GM18508 (cell line): ENCODE data around the gene BBS7.

Experiments
- ATAC-seq: cut with Tn5 transposase; IDR thresholded peaks from one replicate; pipeline ENCODE4 v1.9.1; 2021; ENCODE audit warnings: moderate number of reproducible peaks; ENCODE audit not compliant: insufficient read depth, unreplicated experiment

Gene BBS7

GRCh38 chr4:121838136-121838535 lies 32.1 kb downstream of the BBS7 start:
- ATAC-seq: no peak

DNA sequence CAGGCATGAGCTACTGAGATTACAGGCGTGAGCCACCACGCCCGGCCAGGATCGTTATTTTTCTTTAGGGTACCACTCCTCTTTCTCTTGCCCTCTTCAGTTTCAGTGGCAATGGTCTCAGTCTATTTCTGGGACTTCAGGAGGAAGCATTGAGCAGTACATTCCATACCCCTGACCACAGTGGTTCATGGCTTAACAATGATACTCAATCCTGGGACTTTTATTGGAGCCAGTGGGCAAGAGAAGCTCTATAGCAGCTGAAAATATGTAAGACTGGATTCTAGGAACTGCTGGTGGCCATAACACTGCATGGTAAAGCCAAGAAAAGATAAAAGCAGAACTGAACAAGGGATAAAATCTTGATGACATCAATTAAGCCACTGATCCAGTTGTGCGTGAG lies 40.8 kb downstream of the BBS7 start:
- no peak for ATAC-seq

DNA sequence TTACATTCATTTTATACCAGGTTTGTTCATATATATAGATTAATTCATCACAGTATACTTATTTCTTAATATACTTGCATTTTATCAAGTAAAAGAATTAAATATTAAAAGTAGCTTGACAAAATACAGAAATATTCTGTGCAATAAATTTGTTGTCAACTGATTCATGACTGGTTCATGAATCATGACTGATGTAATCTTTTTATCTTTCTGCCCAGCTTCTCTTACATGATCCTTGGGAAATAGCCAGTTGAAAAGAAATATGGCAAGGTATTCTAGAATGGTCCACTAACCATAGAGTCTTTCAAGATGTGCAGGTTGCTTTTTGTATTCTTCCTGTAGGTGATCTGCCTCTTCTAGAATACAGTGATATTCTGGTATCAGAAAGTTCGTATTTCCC lies 42.4 kb downstream of the BBS7 start:
- ATAC-seq: no peak

- no peak for ATAC-seq
These were observed 45.3 kb downstream of the BBS7 start for GRCh38 chr4:121824950-121825349.

GRCh38 chr4:121824171-121824527 lies 46.1 kb downstream of the BBS7 start:
- ATAC-seq: peak; percentile 3

- ATAC-seq: peak; percentile 86
These were observed 46.6 kb downstream of the BBS7 start, which contains the start of gene CCNA2 for GRCh38 chr4:121823505-121824170. Gene CCNA2, minus strand, starts transcription at chr4:121823883. Its CDS starts 255 bp downstream, at chr4:121823628.

DNA sequence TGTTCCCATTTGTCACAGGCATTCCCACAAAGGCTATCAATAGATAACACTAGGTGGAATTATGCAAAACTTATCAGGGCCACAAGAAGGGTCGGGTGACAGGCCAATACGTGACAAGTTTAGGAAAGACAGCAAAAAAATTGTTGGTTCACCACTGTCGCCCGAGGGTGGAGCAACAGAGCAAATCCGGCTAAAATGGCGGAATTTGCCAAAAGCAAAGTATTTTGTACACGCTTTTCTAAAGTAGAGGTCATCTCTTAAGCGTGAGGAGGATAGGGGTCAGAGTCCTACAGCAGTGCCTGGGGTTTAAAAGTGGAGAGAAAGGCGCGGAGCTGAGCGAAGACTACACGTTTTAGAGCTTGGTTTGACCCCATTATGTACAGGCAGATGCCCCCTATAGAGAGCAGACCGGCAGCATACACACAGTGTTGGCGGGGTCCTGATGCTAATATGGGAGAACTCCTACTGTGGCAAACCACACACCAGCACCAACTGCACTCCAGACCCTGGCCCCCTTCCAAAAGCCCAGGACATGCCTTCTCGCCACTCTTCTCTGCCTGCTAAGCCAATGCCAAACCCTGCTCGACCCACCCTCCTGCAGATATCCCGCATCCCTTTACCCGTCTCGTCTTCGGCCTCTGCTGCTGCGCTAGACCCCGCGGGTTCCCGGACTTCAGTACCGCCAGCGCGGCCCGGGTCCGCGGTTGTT lies 47.3 kb downstream of the BBS7 start:
- ATAC-seq: no peak

DNA sequence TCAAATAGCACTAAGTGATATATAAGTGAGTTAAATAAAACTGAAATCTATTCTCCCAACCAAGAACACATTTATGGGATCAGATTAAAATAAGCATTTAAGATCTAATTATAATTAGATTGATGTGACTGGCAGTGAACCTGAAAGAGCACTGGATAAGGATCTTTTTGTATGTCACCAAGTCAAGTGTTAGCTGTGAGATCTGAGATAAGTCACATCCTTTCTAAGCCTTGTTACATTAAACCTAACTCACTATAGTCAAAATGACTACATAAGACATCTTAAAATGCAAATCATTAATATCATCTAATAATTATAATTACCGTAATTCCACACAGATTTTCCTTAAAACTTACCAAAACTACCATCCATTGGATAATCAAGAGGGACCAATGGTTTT lies 48.2 kb downstream of the BBS7 start:
- ATAC-seq: no peak

- ATAC-seq: no peak
These were observed 50.9 kb downstream of the BBS7 start for GRCh38 chr4:121819216-121819965.

DNA sequence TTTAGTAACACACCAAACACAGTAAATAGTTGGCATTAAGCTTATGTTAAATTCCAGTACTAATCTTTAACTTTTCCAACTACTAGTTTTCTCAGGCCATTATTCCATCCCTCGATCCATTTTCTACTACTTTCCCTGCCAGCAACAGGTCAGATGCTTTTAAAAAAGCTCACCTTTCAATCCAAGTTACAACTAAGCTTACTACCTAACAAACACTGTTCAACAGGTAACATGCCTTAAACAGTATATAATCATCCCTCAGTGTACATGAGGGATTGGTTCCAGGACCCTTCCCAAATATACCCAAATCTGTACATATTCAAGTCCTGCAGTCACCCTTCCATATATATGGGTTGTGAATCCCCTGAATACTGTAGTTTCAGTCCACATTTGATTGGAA lies 52.1 kb downstream of the BBS7 start:
- no peak for ATAC-seq

DNA sequence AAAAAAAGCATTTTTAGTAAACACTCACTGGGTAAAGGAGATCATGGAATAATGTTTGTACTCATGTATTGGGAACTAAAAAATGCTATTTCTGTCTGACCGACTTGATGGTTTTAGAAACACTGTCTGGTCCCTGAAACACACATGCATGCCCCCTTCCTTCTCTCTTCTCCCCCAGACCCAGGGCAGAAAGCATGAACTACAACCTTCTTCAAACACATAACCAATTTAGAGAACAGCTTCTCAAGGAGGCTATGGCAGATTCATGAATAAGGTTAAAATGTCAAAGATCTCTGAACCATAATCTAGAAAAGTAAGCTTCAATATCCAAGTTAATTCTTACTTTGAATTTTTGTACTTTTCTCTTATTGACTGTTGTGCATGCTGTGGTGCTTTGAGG lies 52.6 kb downstream of the BBS7 start:
- no peak for ATAC-seq

GRCh38 chr4:121817006-121817405 lies 53.3 kb downstream of the BBS7 start:
- ATAC-seq: no peak

DNA sequence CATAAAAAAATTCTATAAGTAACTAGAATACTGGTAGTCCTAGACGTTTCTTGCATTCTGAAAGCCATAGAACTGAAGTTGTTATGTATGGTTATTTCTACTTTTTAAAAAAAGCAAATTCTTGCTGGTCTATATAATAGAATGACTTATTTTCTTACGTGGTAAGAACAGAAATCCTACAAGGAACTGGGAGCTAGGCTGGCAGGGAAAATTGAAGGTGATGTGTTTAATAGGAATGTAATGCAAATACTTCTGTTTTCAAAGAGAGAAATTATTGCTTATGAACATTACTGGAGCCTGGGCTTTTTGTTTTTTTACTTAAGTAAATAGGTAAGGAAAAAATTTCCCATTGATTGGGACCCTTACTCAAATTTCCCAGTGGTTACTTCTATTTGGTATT lies 55.5 kb downstream of the BBS7 start:
- ATAC-seq: no peak

DNA sequence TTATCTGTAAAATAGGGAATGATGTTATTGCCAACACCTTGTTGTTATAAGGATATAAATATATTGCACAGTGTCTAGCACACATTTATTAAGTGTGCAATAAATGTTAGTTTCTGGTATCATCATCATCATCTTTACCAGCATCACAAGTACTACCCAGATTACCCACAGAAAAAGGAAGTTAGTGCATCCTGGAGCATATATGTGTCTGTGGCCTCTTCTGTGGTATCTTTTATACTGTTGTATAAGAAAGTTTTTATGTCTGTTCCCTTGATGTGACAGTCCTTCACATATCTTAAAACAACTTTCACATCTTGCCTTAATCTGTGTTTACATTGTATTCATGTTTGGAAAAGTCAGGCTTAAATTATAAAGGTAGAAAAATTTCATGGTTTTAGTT lies 59.2 kb downstream of the BBS7 start:
- no peak for ATAC-seq

DNA sequence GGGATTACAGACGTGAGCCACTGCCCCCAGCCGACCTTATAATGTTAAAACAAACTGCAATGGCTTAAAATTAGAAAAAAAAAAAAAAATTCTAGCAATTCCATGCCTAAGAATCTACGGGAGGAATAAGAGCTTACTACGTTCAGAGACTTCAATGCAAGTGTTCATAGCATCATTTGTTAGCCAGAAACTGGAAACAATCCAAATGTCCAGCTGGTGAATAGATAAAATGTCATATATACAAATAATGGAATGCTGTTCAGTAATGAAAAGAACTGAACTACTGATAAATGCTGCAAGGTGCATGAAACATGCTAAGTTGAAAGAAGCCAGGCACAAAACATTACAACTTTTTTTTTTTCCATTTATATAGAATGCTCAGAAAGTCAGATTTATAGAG lies 63.9 kb downstream of the BBS7 start:
- no peak for ATAC-seq

- no peak for ATAC-seq
These were observed 68.6 kb downstream of the BBS7 start for GRCh38 chr4:121801715-121802075.

DNA sequence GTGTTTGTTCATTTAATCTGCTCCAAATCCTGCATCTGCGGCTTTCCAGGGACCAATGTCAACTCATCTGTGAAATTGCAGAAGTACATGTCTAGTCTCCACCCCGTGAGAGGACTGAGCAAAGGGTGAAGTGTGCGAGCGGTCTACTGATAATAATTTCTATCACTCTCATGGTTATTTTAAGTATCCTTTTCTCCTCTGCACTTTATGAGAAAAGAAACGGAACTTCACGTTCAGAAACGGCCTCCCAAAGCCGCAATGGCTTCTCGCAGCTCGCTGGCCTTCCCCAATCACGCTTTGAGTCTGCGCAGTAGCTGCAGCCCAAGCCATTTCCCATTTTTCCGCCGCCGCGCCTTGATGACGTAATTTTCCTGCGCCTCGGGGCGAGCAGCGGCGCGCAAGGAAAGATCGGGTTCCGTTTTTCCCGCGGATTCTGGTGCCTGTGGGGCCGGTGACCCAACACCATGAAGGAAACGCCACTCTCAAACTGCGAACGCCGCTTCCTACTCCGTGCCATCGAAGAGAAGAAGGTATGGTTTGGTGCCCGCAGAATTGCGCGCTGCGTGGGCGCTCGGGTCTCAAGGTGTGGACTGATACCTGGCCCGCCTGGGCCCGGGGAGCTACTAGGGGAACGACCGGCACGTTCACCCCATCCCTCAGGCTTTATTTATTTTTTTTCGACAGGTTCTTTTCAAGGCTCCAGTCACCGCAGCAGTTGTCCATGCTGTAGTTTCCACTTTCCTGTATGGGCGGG lies 69.1 kb downstream of the BBS7 start, which contains the start of gene EXOSC9:
Gene EXOSC9 (plus strand): TSS at position 363 of the 754 bp plus-strand sequence. CDS start 102 bp downstream, at position 465.
- peak; percentile 49 for ATAC-seq

DNA sequence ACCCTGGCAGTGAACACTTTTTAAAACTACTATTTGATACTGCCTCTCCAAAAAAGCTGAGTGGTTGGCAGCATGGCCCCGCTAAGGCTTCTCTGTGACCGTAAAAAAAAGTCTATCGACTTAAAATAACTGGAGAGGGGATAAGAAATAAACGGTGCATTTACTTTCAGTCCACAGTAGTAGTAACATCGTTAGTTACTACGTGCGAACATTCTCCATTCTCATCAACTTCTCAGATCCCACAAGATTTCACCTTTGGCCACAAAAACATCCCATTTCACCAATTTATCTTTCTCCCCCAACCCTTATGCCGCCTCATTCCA lies 69.7 kb downstream of the BBS7 start:
- ATAC-seq: peak; percentile 7

- no peak for ATAC-seq
These were observed 70.3 kb downstream of the BBS7 start for GRCh38 chr4:121799867-121800501.

DNA sequence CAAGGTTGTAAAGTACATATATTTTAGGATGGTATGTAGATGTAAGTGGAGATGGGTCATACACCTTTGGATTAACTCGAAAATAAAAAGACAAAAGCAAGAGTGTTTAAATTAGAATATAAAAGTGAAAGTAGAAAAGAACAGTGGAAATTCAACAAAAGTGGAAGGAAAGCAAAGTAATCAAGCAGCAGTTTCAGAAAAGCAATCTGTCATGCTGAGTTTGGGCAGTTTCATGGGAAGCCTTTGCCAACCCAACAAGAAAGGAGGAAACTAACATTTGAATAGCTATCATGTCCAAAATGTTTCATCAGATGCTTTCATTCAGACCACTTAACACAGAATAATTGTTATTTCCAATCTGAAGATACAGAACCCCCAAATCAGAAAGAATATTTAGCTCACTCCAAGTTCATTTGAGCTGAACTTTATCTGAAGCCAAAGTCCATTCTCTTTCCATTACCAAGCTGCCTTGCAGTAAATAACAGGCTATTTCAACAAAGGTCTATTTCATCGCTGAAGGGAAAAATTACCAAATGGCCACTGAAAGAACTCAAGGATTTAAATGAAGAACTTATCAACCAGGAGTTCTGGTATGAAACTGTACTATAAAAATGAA lies 71.0 kb downstream of the BBS7 start:
- ATAC-seq: no peak
